HepG2 (cell line): Measurements from ENCODE around the gene SLC2A8. TPM values are rescaled to one million over a fixed set of nuclear protein-coding genes. Genes with fewer than 3 reads are reported as not detected.

Experiments
- ATAC-seq: fragments of 200-7000 bp; cut with Tn5 transposase; 3 replicates; pipeline ENCODE4 v1.9.1; 2020; ENCODE audit warnings: mild to moderate bottlenecking, moderate library complexity
- BruUV-seq: library from RNA; stranded (reverse); fragments of 400-500 nt; replicated peaks from 2 replicates; lab custom pipeline; 2021; lab: Mats Ljungman, UMichigan
- CTCF ChIA-PET: fragments of 300-600 bp; formaldehyde crosslinking; extraction: SDS; loops from one replicate; lab custom pipeline; 2021; ENCODE audit warnings: low total read pairs, inconsistent platforms, low intra/inter-chr PET ratio; lab: Yijun Ruan, JAX
- POLR2A ChIA-PET: fragments of 350-600 bp; sonication (Branson Sonifier 250); formaldehyde crosslinking; loops from one replicate; lab custom pipeline; 2020; ENCODE audit warnings: antibody characterized with exemption, inconsistent platforms; lab: Yijun Ruan, JAX
- DNase-seq: peaks from one replicate; pipeline ENCODE4 v3.0.0-alpha.2; 2015; ENCODE audit warnings: low spot score
- FAIRE-seq: peaks from 3 replicates; lab custom pipeline; 2011; peaks lifted over from hg19 to GRCh38; lab: Jason Lieb, UNC
- H2AFZ ChIP-seq: one replicate; pipeline ENCODE4 v1.6.1; 2011; ENCODE audit warnings: low read length, inconsistent platforms
- H3K27ac ChIP-seq: fragments of 300-600 bp; 3 replicates; pipeline ENCODE4 v1.8.0; 2011; ENCODE audit warnings: mixed run types, mild to moderate bottlenecking, mixed read lengths, low read length, inconsistent platforms; ENCODE audit not compliant: insufficient read depth; ENCODE audit errors: extremely low read length
- H3K27me3 ChIP-seq, 2 experiments: fragments of 200-600 bp in 1 of 2; 2 replicates in 1 of 2; 3 replicates in 1 of 2; pipeline versions ENCODE4 v1.6.0 to v1.8.0; 2011; ENCODE audit warnings: low read length in 2 of 2, mild to moderate bottlenecking in 2 of 2, moderate library complexity in 2 of 2, inconsistent platforms in 1 of 2; ENCODE audit not compliant: insufficient read depth in 2 of 2, control insufficient read depth in 1 of 2
- H3K36me3 ChIP-seq, 2 experiments: fragments of 200-600 bp in 1 of 2; replicated peaks in 1 of 2; 2 replicates in 1 of 2; 3 replicates in 1 of 2; pipeline versions ENCODE4 v1.5.1 to v1.8.0; 2011; ENCODE audit warnings: low read length in 2 of 2, inconsistent platforms in 1 of 2; ENCODE audit not compliant: insufficient read depth in 2 of 2, control insufficient read depth in 1 of 2
- H3K4me1 ChIP-seq: 2 replicates; pipeline ENCODE4 v1.5.1; 2012; ENCODE audit warnings: low read length, inconsistent platforms; ENCODE audit not compliant: insufficient read depth
- H3K4me2 ChIP-seq: 2 replicates; pipeline ENCODE4 v1.6.0; 2011; ENCODE audit warnings: low read depth, low read length, inconsistent platforms
- H3K4me3 ChIP-seq, 3 experiments: fragments of 200-600 bp in 1 of 3; sonication (generic), shearing (Covaris generic) in 1 of 3; replicated peaks in 1 of 3; 2 replicates each; pipeline ENCODE4 v1.5.1; 2011 to 2016; ENCODE audit warnings: low read length in 3 of 3, inconsistent platforms in 2 of 3, low read depth in 2 of 3, mild to moderate bottlenecking in 2 of 3, control low read depth in 1 of 3, mixed read lengths in 1 of 3; ENCODE audit not compliant: insufficient read depth in 1 of 3
- H3K79me2 ChIP-seq: one replicate; pipeline ENCODE4 v1.6.1; 2011; ENCODE audit warnings: low read length, inconsistent platforms; ENCODE audit not compliant: insufficient read depth
- H3K9ac ChIP-seq: 2 replicates; pipeline ENCODE4 v1.6.0; 2011; ENCODE audit warnings: mild to moderate bottlenecking, low read depth, low read length, inconsistent platforms; ENCODE audit not compliant: insufficient read depth
- H3K9me3 ChIP-seq: 2 replicates; pipeline ENCODE4 v1.5.1; 2012; ENCODE audit warnings: mild to moderate bottlenecking, low read length
- H4K20me1 ChIP-seq: 2 replicates; pipeline ENCODE4 v1.6.0; 2011; ENCODE audit warnings: inconsistent platforms, mild to moderate bottlenecking, low read length, moderate library complexity; ENCODE audit not compliant: insufficient read depth
- CHD2 ChIP-seq: IDR thresholded peaks from 2 replicates; pipeline ENCODE4 v1.6.1; 2011; ENCODE audit warnings: low read depth, low read length, improper control_type of control experiment
- DR1 ChIP-seq: sonication (generic); formaldehyde crosslinking; IDR thresholded peaks from 2 replicates; pipeline ENCODE4 v1.8.0; 2021; ENCODE audit warnings: mild to moderate bottlenecking, missing genetic modification reagents, inconsistent platforms
- GATAD2A ChIP-seq: IDR thresholded peaks from 2 replicates; pipeline ENCODE4 v1.6.1; 2016
- IKZF1 ChIP-seq: fragments of 450-650 bp; IDR thresholded peaks from 2 replicates; pipeline ENCODE4 v1.7.1; 2016
- KMT2B ChIP-seq: IDR thresholded peaks from 2 replicates; pipeline ENCODE4 v1.6.1; 2016; ENCODE audit warnings: missing genetic modification reagents, missing compliant biosample characterization
- NFE2L1 ChIP-seq: sonication (generic); formaldehyde crosslinking; IDR thresholded peaks from 2 replicates; pipeline ENCODE4 v1.4.0; 2020; ENCODE audit warnings: missing genetic modification reagents, mild to moderate bottlenecking, borderline replicate concordance
- SSRP1 ChIP-seq: IDR thresholded peaks from 2 replicates; pipeline ENCODE4 v1.6.1; 2016; ENCODE audit warnings: control low read depth
- YEATS2 ChIP-seq: sonication (generic); formaldehyde crosslinking; IDR thresholded peaks from 2 replicates; pipeline ENCODE4 v1.4.0; 2020; ENCODE audit warnings: missing genetic modification reagents, borderline replicate concordance
- YEATS4 ChIP-seq: sonication (generic); formaldehyde crosslinking; IDR thresholded peaks from 2 replicates; pipeline ENCODE4 v1.4.0; 2020; ENCODE audit warnings: missing genetic modification reagents, borderline replicate concordance
- ZMYM4 ChIP-seq: sonication (generic); formaldehyde crosslinking; IDR thresholded peaks from 2 replicates; pipeline ENCODE4 v1.8.1; 2023; ENCODE audit warnings: mild to moderate bottlenecking, missing genetic modification reagents
- WGBS: methylation state at CpG from one replicate; pipeline ENCODE4 v1.1.6; 2017; ENCODE audit warnings: low lambda C conversion rate; 5-methylcytosine and 5-hydroxymethylcytosine counted together
- in situ Hi-C: cut with HindIII; loops from 2 replicates; pipeline ENCODE4 v1.10.0; 2017; ENCODE audit warnings: low pct_unique_long_range_greater_than_20kb; ENCODE audit not compliant: extremely low pct_ligation_motif_present
- intact Hi-C: fragments of 100-400 bp; cut with micrococcal nuclease; formaldehyde crosslinking; loops from one replicate; pipeline ENCODE4 v1.10.0; 2022; ENCODE audit not compliant: unreplicated experiment
- polyA plus RNA-seq, 8 experiments: library from polyadenylated mRNA; depleted of rRNA in 3 of 8; stranded (reverse) in 7 of 8; unstranded in 1 of 8; fragments of >200 nt; fragmentation: Illumina TruSeq in 4 of 8; extraction: Trizol in 4 of 8; gene quantifications; 2 replicates each; pipeline versions ENCODE4 v1.2.1 to v1.2.3, GENCODE V29; 2011 to 2016; ENCODE audit warnings: low read depth in 4 of 8, missing spikeins in 1 of 8, mixed read lengths in 1 of 8; ENCODE audit not compliant: insufficient read depth in 1 of 8
- total RNA-seq, 5 experiments: library from RNA; depleted of rRNA; stranded (reverse); fragments of >200 nt; fragmentation: Illumina TruSeq; extraction: Trizol; gene quantifications; 2 replicates each; pipeline ENCODE4 v1.2.3, GENCODE V29; 2016; ENCODE audit warnings: low read depth in 1 of 5
- TF ChIP-seq, protein P1 (sequence below): sonication (generic); formaldehyde crosslinking; conservative IDR thresholded peaks from 2 replicates; pipeline ENCODE4 v1.8.1; 2023; ENCODE audit warnings: missing genetic modification reagents
- TF ChIP-seq, protein P2 (sequence below): sonication (generic); formaldehyde crosslinking; IDR thresholded peaks from 2 replicates; pipeline ENCODE4 v1.4.0; 2020; ENCODE audit warnings: missing genetic modification reagents
- TF ChIP-seq, protein P3 (sequence below): sonication (generic); formaldehyde crosslinking; IDR thresholded peaks from 2 replicates; pipeline ENCODE4 v1.4.0; 2020; ENCODE audit warnings: missing genetic modification reagents, mild to moderate bottlenecking, borderline replicate concordance
- TF ChIP-seq, protein P4 (sequence below): sonication (generic); formaldehyde crosslinking; IDR thresholded peaks from 2 replicates; pipeline ENCODE4 v1.8.0; 2023; ENCODE audit warnings: mild to moderate bottlenecking, missing genetic modification reagents

Gene SLC2A8
- total and polyA plus RNA-seq, 2 of the 13 experiments (the other 11 are each of a cell fraction or from before 2014, with no cell fraction given): 22.6 to 48.6 TPM

DNA sequence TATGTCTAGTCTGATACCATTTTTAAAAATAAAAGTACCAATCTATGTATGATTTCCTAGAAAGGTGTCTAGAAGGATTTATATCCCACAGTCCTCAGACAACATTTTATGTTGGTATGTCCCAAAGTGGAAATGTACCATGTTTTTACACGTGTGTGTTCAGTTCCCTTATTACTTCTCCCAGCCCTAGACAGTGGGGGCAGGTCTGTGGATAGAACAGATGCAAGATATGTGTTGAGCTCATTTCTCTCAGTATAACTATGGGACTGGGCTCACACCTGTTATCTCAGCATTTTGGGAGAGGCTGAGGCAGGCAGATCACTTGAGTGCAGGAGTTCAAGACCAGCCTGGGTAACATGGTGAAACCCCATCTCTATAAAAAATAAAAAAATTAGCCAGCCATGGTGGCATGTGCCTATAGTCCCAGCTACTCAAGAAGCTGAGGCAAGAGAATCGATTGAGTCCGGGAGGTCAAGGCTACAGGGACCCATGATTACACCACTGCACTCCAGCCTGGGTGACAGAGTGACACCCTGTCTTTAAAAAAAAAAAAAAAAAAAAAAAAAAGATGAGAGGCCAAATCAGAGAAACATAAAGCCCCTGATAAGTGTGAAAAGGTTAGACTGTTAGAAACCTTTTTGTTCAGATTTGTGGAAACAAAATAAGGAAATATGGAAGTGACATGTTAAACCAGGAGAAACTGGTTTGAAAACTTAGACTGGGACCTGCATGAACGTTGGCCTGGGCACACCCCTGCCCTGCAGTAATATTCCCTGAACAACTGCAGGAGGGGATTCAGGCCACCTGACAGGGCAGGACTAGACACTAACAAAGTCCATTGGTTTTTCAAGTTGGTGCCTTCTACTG, 7.4 kb upstream of the SLC2A8 start (continued):
- TF ChIP-seq, protein P1, sequence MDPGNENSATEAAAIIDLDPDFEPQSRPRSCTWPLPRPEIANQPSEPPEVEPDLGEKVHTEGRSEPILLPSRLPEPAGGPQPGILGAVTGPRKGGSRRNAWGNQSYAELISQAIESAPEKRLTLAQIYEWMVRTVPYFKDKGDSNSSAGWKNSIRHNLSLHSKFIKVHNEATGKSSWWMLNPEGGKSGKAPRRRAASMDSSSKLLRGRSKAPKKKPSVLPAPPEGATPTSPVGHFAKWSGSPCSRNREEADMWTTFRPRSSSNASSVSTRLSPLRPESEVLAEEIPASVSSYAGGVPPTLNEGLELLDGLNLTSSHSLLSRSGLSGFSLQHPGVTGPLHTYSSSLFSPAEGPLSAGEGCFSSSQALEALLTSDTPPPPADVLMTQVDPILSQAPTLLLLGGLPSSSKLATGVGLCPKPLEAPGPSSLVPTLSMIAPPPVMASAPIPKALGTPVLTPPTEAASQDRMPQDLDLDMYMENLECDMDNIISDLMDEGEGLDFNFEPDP (CRISPR knock-in tag): no peak
- TF ChIP-seq, protein P2, sequence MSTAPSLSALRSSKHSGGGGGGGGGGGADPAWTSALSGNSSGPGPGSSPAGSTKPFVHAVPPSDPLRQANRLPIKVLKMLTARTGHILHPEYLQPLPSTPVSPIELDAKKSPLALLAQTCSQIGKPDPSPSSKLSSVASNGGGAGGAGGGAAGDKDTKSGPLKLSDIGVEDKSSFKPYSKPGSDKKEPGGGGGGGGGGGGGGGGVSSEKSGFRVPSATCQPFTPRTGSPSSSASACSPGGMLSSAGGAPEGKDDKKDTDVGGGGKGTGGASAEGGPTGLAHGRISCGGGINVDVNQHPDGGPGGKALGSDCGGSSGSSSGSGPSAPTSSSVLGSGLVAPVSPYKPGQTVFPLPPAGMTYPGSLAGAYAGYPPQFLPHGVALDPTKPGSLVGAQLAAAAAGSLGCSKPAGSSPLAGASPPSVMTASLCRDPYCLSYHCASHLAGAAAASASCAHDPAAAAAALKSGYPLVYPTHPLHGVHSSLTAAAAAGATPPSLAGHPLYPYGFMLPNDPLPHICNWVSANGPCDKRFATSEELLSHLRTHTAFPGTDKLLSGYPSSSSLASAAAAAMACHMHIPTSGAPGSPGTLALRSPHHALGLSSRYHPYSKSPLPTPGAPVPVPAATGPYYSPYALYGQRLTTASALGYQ (CRISPR knock-in tag): no peak
- peak; percentile 73 for TF ChIP-seq GATAD2A

DNA sequence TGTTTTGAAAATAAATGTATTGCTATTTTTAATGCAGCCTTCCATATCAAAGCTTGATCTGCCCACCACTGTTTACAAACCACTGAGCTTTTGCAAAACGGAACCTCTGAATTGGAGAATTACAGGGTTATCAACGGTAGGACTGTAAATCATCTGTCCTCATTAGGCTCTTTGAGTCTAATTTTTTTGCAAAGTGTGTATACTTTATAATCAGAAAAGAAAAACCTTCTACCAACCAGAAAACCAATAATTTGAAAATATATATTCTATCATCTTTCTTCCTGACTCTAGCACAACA, 6.8 kb upstream of the SLC2A8 start:
- Histone ChIP-seq H3K4me3 (peak overlapping the region in 1 of 3 experiments; percentile 15; a peak in 1 of 6 replicates), H3K9ac (peak overlapping the region; percentile 77), H3K27me3 (no peaks in the 10 kb centered on the region), H3K79me2 (no peaks in the 10 kb centered on the region), H3K4me2 (peak overlapping the region; percentile 86), H3K4me1 (peaks cover 79% of the 10 kb centered on the region), H3K27ac (peak overlapping the region; percentile 92), H2AFZ (no peak overlapping the region), H3K9me3 (no peaks in the 10 kb centered on the region), H3K36me3 (no peaks in the 10 kb centered on the region), H4K20me1 (no peaks in the 10 kb centered on the region)
- ATAC-seq: no peak
- BruUV-seq: TSS peak; percentile 82
- POLR2A ChIA-PET: interaction anchor here (2.2 to 4.6 kb wide), 3 partner anchors 8 to 34 kb away, joined by 9 to 159 read pairs (median 23); partner anchors contain the start of genes SLC2A8 and ZNF79
- DNase-seq: no peak
- in situ Hi-C loops (no loop called here), intact Hi-C loops (loop anchor here (5.0 to 10.0 kb wide), 2 partner anchors 45 to 62 kb away; partner anchors contain the start of genes LRSAM1 and RPL12)
- CTCF ChIA-PET: no interaction called here
- FAIRE-seq: no peak
- WGBS: 28% methylated on average over 2 of the region's 2 CpGs
- TF ChIP-seq SSRP1 (CRISPR knock-in tag): 0 out of 2 replicates have a peak, but pooled peaks have one; percentile 21
- TF ChIP-seq YEATS4 (CRISPR knock-in tag): 0 out of 2 replicates have a peak, but pooled peaks have one; percentile 7
- no peak for TF ChIP-seq IKZF1
- TF ChIP-seq, protein P3, sequence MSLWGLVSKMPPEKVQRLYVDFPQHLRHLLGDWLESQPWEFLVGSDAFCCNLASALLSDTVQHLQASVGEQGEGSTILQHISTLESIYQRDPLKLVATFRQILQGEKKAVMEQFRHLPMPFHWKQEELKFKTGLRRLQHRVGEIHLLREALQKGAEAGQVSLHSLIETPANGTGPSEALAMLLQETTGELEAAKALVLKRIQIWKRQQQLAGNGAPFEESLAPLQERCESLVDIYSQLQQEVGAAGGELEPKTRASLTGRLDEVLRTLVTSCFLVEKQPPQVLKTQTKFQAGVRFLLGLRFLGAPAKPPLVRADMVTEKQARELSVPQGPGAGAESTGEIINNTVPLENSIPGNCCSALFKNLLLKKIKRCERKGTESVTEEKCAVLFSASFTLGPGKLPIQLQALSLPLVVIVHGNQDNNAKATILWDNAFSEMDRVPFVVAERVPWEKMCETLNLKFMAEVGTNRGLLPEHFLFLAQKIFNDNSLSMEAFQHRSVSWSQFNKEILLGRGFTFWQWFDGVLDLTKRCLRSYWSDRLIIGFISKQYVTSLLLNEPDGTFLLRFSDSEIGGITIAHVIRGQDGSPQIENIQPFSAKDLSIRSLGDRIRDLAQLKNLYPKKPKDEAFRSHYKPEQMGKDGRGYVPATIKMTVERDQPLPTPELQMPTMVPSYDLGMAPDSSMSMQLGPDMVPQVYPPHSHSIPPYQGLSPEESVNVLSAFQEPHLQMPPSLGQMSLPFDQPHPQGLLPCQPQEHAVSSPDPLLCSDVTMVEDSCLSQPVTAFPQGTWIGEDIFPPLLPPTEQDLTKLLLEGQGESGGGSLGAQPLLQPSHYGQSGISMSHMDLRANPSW (CRISPR knock-in tag): 0 out of 2 replicates have a peak, but pooled peaks have one; percentile 21
- TF ChIP-seq NFE2L1: no peak
- TF ChIP-seq, protein P4, sequence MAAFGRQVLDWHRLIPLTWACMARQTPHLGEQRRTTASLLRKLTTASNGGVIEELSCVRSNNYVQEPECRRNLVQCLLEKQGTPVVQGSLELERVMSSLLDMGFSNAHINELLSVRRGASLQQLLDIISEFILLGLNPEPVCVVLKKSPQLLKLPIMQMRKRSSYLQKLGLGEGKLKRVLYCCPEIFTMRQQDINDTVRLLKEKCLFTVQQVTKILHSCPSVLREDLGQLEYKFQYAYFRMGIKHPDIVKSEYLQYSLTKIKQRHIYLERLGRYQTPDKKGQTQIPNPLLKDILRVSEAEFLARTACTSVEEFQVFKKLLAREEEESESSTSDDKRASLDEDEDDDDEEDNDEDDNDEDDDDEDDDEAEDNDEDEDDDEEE (CRISPR knock-in tag): no peak
- 0 out of 2 replicates have a peak, but pooled peaks have one; percentile 11 for TF ChIP-seq KMT2B (CRISPR knock-in tag)
- TF ChIP-seq ZMYM4 (CRISPR knock-in tag): peak; percentile 9; the same call in 1 of the 2 replicates
- no peak for TF ChIP-seq DR1 (CRISPR knock-in tag)
- TF ChIP-seq YEATS2 (CRISPR knock-in tag): no peak
- TF ChIP-seq CHD2: no peak
